Gastroesophageal sphincter (tissue), 3 donors: Measurements from ENCODE around the gene OXCT2.

ENCODE experiments used
- POLR2A ChIP-seq, 2 donors: fragments of 450-650 bp; IDR thresholded peaks; one replicate each; pipeline ENCODE4 v1.6.1; 2017; ENCODE audit warnings: antibody characterized with exemption in 2 of 2, mild to moderate bottlenecking in 2 of 2, moderate library complexity in 1 of 2
- POLR2AphosphoS5 ChIP-seq: sonication (generic); formaldehyde crosslinking; IDR thresholded peaks from one replicate; pipeline ENCODE4 v1.6.1; 2017; ENCODE audit warnings: antibody characterized with exemption
- TF ChIP-seq, protein P1 (sequence below), 4 experiments: fragments of 200-600 bp in 2 of 4; fragments of 450-650 bp in 2 of 4; sonication (generic) in 1 of 4; IDR thresholded peaks; one replicate each; pipeline ENCODE4 v1.5.1; 2017 to 2019; ENCODE audit warnings: antibody characterized with exemption in 4 of 4, mild to moderate bottlenecking in 2 of 4, moderate library complexity in 2 of 4

DNA sequence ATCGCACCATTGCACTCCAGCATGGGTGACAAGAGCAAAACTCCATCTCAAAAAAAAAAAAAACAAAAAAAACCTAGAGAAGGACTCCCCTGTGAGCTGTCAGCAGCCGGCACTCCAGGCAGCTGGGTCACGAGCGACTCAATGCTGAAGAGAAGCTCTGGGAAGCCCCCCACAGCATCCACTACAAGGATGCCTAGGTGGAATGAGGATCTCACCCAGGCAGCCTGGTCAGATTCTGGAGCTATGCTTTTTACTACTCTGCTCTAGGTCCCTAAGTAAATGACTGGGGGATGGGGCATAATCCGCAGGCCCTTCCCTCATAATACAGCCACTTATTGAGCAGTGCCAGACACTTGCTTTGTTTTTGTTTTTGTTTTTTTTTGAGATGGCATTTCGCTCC, 11.0 kb upstream of the OXCT2 start:
- TF ChIP-seq, protein P1, sequence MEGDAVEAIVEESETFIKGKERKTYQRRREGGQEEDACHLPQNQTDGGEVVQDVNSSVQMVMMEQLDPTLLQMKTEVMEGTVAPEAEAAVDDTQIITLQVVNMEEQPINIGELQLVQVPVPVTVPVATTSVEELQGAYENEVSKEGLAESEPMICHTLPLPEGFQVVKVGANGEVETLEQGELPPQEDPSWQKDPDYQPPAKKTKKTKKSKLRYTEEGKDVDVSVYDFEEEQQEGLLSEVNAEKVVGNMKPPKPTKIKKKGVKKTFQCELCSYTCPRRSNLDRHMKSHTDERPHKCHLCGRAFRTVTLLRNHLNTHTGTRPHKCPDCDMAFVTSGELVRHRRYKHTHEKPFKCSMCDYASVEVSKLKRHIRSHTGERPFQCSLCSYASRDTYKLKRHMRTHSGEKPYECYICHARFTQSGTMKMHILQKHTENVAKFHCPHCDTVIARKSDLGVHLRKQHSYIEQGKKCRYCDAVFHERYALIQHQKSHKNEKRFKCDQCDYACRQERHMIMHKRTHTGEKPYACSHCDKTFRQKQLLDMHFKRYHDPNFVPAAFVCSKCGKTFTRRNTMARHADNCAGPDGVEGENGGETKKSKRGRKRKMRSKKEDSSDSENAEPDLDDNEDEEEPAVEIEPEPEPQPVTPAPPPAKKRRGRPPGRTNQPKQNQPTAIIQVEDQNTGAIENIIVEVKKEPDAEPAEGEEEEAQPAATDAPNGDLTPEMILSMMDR (IDR thresholded peaks at IDR 0.05), result no peak
- no peak for TF ChIP-seq POLR2A (IDR thresholded peaks at IDR 0.05)
- no peak for TF ChIP-seq POLR2AphosphoS5
